ENCODE measurements around the gene FCGR3A. TPM values are rescaled to one million over a fixed set of nuclear protein-coding genes. Genes with fewer than 3 reads are reported as not detected.
"Not testable (repeated sequence)": the region's sequence is repeated elsewhere in the genome, so short reads cannot be mapped to it uniquely, and the experiment has no call there.

The FCGR3A gene
- total and polyA plus RNA-seq, 7 donors = 1.8 to 11.4 (median 4.7) TPM

DNA sequence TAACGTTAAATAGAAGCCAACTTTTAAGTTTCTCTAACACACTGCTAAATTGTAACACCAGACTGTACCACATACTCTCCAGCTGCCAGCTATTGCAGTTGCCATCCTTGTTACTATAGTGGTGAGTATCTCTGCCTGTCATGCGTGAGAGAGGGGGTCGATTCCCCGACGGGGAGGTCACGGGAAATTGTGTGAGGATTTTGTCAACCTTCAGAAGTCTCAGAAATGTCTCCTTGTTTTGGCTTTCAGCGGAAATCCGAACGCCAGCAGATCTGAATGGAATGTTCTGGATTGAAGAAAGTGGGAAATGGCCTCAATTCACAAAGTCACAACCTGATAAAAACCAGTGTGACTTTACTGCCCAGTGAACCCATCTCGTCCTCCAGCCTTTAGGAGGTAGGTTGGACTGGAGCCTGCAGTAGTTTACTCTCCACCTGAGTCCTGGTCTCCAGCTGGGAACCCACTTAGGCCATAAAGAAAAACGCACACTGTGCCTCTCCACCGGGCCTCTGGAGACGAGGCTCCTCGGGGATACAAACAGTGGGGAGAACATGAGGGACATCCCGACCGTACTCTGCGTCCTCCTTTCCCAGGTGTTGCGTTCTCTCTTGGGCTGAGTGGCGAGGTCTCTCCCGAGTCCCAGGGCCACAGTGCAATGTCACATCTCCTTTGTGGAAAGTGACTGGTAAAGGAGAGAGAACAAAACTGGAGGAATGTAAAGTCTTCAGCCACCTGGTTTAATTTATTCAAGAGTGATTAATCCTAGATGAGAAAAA lies 26.4 kb downstream of the FCGR3A start:
- H3K4me3 ChIP-seq = peak overlapping the region; percentile 81
- H3K27me3 ChIP-seq (ENCODE audit: insufficient read depth in 3 of 3, low read length in 2 of 3); H3K36me3 ChIP-seq (ENCODE audit: insufficient read depth in 1 of 2, low read depth in 1 of 2); H3K4me1 ChIP-seq; DNase-seq; H3K9me3 ChIP-seq; intact Hi-C loops (cut with DNase I); H3K27ac ChIP-seq: not testable (repeated sequence)
- WGBS, 3 donors = 64 to 72% (median 69%) methylated on average over 19 to 20 of the region's 20 CpGs
- peak; percentile 27 to 46 (median 36) for ATAC-seq

DNA sequence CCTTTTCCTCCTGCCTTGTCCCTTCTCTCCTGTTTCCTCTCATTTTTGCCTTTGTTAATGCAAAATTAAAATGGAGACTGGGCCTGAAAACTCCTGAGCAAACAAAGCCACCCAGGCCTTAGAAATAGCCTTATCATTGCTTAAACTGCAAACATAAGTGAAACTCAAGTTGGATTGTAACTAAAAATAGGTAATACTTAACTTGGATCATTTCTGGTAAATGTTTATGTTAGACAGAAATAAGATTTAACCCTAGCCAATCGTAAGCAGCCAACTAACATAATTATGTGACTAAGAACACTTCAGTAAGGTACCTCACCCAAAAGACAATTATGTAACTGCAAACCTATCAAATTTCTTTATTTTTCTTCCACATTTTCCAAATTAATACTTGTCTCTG lies 35.7 kb downstream of the FCGR3A start:
- H3K36me3 ChIP-seq (ENCODE audit: insufficient read depth in 1 of 2, low read depth in 1 of 2); H3K4me1 ChIP-seq; DNase-seq; ATAC-seq; H3K27me3 ChIP-seq (ENCODE audit: insufficient read depth in 3 of 3, low read length in 2 of 3); intact Hi-C loops (cut with DNase I); H3K9me3 ChIP-seq; H3K4me3 ChIP-seq: not testable (repeated sequence)
- H3K27ac ChIP-seq = peak overlapping the region; percentile 10
- 88 to 100% (median 94%) methylated on average over 1 of the region's 1 CpG for WGBS, 3 donors

DNA sequence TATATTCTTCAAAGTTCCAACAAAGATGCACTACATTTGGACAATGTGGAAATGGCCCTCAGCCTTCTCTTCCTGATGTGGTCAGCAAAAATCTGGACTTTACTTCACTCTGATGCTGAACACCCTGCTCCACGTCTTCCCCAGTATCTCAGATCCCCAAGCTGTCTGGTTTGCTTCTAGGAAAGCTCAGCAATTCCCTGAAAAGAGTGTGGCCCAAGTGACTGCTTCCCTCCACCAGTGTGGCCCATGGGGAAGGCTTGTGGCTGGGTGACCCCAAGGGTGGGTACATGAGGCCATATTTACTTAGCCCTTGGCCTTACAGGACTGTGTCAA lies 36.2 kb downstream of the FCGR3A start:
- WGBS, 3 donors = 25 to 47% (median 36%) methylated on average over 1 of the region's 1 CpG
- intact Hi-C loops (cut with DNase I); H3K36me3 ChIP-seq (ENCODE audit: insufficient read depth in 1 of 2, low read depth in 1 of 2); H3K4me3 ChIP-seq; H3K4me1 ChIP-seq; ATAC-seq; H3K27me3 ChIP-seq (ENCODE audit: insufficient read depth in 3 of 3, low read length in 2 of 3); DNase-seq; H3K9me3 ChIP-seq: not testable (repeated sequence)
- peak overlapping the region; percentile 10 for H3K27ac ChIP-seq

DNA sequence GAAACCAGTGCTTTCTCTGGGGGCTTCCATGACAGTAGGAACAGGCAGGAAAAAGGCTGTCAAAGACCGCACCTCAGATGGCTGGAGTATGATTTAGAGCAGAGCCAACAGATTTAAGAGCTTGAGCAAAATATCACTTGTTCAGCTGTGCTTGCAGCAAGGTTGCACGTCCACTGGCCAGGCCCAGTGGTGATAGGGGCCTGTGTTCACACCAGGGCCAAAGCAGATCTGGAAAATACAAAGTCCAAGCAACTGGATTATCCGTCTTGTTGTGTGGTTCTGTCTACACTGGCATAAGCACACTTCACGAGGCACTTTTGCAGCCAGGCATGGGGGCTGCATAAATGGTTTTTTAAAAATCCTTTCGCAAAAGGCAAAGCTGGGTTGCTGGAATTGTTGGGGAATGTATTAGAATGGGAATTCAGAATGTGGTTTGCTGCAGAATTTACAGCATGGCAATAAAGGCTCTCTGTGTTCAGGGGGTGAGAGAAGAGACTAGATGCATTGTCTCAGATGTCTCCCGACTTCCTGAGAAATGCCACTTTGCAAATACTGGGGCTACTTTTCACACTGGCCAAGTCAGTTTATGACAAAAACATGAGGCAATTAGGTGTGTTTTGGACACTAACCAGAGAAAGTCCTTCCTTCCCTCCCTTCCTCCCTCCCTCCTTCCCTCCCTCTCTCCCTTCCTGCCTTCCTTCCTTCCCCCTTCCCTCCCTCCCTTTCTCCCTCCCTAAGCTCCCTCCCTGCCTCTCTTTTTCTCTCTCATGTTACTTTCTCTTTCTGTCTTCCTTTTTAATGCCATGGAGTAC lies 36.8 kb downstream of the FCGR3A start:
- intact Hi-C loops (cut with DNase I); H3K4me3 ChIP-seq; ATAC-seq; H3K4me1 ChIP-seq; H3K36me3 ChIP-seq (ENCODE audit: insufficient read depth in 1 of 2, low read depth in 1 of 2); H3K27me3 ChIP-seq (ENCODE audit: insufficient read depth in 3 of 3, low read length in 2 of 3); H3K27ac ChIP-seq; DNase-seq; H3K9me3 ChIP-seq: not testable (repeated sequence)
- WGBS, 3 donors = 79 to 90% (median 83%) methylated on average over 5 to 6 of the region's 6 CpGs

DNA sequence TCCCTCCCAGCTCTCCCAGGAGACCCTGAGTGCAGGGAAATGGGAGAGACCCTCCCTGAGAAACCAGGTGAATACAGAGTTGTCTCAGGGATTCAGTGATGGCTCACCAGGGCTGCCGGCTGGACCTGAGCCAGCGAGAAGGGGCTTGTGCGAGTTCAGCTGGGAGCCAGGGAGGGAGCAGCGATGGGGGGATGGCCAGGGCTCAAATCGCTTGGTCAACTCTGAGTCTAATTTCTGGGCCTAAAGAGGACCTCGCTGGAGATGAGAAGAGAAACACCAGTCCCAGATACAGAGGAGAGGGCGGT lies 37.9 kb downstream of the FCGR3A start:
- Histone ChIP-seq H3K4me3 (no peak overlapping the region), H3K9me3 (no peaks in the 10 kb centered on the region), H3K4me1 (no peaks in the 10 kb centered on the region), H3K36me3 (ENCODE audit: insufficient read depth in 1 of 2, low read depth in 1 of 2) (no peaks in the 10 kb centered on the region), H3K27ac (no peak overlapping the region), H3K27me3 (ENCODE audit: insufficient read depth in 3 of 3, low read length in 2 of 3) (peaks cover 0 to 17% (median 0%) of the 10 kb centered on the region in 3 donors)
- DNase-seq (no peak), ATAC-seq (no peak)
- TF ChIP-seq, protein P1, sequence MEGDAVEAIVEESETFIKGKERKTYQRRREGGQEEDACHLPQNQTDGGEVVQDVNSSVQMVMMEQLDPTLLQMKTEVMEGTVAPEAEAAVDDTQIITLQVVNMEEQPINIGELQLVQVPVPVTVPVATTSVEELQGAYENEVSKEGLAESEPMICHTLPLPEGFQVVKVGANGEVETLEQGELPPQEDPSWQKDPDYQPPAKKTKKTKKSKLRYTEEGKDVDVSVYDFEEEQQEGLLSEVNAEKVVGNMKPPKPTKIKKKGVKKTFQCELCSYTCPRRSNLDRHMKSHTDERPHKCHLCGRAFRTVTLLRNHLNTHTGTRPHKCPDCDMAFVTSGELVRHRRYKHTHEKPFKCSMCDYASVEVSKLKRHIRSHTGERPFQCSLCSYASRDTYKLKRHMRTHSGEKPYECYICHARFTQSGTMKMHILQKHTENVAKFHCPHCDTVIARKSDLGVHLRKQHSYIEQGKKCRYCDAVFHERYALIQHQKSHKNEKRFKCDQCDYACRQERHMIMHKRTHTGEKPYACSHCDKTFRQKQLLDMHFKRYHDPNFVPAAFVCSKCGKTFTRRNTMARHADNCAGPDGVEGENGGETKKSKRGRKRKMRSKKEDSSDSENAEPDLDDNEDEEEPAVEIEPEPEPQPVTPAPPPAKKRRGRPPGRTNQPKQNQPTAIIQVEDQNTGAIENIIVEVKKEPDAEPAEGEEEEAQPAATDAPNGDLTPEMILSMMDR (IDR thresholded peaks at IDR 0.05) = no peak
- 77 to 85% (median 79%) methylated on average over 7 of the region's 7 CpGs for WGBS, 3 donors
- intact Hi-C loops (cut with DNase I) = no loop called here

DNA sequence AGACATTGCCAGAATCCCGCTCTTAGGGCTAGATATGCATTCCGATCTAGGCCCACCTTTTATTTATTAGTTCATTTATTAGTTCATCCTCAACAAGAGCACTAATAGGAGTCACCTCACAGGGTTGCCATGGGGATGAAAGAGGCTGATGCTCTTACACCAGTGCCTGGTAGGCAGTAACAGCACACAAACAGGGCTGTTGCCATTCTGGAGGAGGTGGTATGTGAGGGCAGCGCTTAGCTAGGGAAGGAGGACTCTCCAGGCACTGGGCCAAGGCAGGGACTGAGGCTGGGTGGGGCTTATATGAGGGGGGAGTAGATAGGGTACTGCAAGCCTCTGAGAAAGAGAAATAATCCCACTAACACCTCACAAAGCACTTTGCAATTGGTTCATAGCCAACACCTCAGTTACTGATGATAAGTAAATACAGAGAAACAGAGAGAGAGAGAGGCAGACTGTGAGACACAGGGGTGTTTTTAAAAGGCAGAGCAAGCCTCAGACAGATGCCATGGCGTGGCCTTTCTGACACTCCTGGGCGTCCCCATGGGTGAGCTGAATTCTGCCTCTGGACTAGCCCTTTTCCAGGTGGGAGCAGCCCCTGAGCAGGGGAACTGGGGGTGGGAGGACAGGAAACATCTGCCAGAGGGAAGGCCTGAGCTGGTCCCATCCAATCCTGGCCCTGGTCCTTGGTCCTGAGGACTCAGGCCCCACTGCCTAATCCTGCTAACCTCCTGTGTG lies 38.4 kb downstream of the FCGR3A start:
- Histone ChIP-seq H3K27me3 (ENCODE audit: insufficient read depth in 3 of 3, low read length in 2 of 3) (peaks cover 0 to 20% (median 0%) of the 10 kb centered on the region in 3 donors), H3K9me3 (no peaks in the 10 kb centered on the region), H3K27ac (no peak overlapping the region), H3K4me1 (no peaks in the 10 kb centered on the region), H3K4me3 (no peak overlapping the region), H3K36me3 (ENCODE audit: insufficient read depth in 1 of 2, low read depth in 1 of 2) (no peaks in the 10 kb centered on the region)
- TF ChIP-seq, protein P1 (IDR thresholded peaks at IDR 0.05) = no peak
- intact Hi-C loops (cut with DNase I) = no loop called here
- WGBS, 3 donors = 70 to 78% (median 77%) methylated on average over 5 of the region's 5 CpGs
- DNase-seq (peak in 1 of 2 donors; percentile 47), ATAC-seq (no peak)
